ENCODE results near the gene RNF220.
A peak's percentile ranks its signal among the peaks of the same experiment; 100 is the strongest.
"Not testable (repeated sequence)": the region's sequence is repeated elsewhere in the genome, so short reads cannot be mapped to it uniquely, and the experiment has no call there.

RNF220 gene

GRCh38 chr1:44684525-44684924 is 279.5 kb downstream of the RNF220 start:
- no peak for DNase-seq

GRCh38 chr1:44685218-44685617 is 280.2 kb downstream of the RNF220 start:
- DNase-seq = no peak

GRCh38 chr1:44685881-44686280 is 280.8 kb downstream of the RNF220 start:
- DNase-seq = no peak

GRCh38 chr1:44688760-44689446 is 283.8 kb downstream of the RNF220 start:
- no peak for DNase-seq

- DNase-seq = no peak
These were observed 284.4 kb downstream of the RNF220 start for GRCh38 chr1:44689447-44689765.

GRCh38 chr1:44693159-44693558 is 288.1 kb downstream of the RNF220 start:
- DNase-seq = no peak

- DNase-seq = no peak
These were observed 288.8 kb downstream of the RNF220 start for GRCh38 chr1:44693900-44694299.

GRCh38 chr1:44694863-44695478 is 289.9 kb downstream of the RNF220 start:
- DNase-seq = no peak

GRCh38 chr1:44695671-44696070 is 290.6 kb downstream of the RNF220 start:
- no peak for DNase-seq

GRCh38 chr1:44696101-44696500 is 291.0 kb downstream of the RNF220 start:
- no peak for DNase-seq

GRCh38 chr1:44696789-44697345 is 291.8 kb downstream of the RNF220 start:
- peak; percentile 64 for DNase-seq

GRCh38 chr1:44698138-44698537 is 293.1 kb downstream of the RNF220 start:
- no peak for DNase-seq

GRCh38 chr1:44699375-44699774 is 294.3 kb downstream of the RNF220 start:
- not testable (repeated sequence) for DNase-seq

GRCh38 chr1:44700573-44700972 is 295.5 kb downstream of the RNF220 start:
- DNase-seq = no peak

- no peak for DNase-seq
These were observed 296.1 kb downstream of the RNF220 start for GRCh38 chr1:44701141-44701573.
